K562 (cell line): Measurements from ENCODE around the gene ZSCAN26. TPM values are rescaled to one million over a fixed set of nuclear protein-coding genes. Genes with fewer than 3 reads are reported as not detected.
A peak's percentile ranks its signal among the peaks of the same experiment; 100 is the strongest.

ENCODE experiments used
- DDX20 ChIP-seq: fragments of 450-650 bp; IDR thresholded peaks from 2 replicates; pipeline ENCODE4 v1.6.1; 2016; ENCODE audit warnings: missing genetic modification characterization, low read depth, mild to moderate bottlenecking, missing compliant biosample characterization, moderate library complexity
- GABPA ChIP-seq: fragments of 200-800 bp; sonication (Bioruptor generic); conservative IDR thresholded peaks from 2 replicates; pipeline ENCODE4 v1.6.1; 2016; ENCODE audit warnings: low read depth, missing genetic modification characterization, missing compliant biosample characterization
- GABPB1 ChIP-seq: sonication (generic); formaldehyde crosslinking; IDR thresholded peaks from 2 replicates; pipeline ENCODE4 v1.8.0; 2022; ENCODE audit warnings: mild to moderate bottlenecking, missing genetic modification reagents
- HDAC8 ChIP-seq: fragments of 450-650 bp; IDR thresholded peaks from 2 replicates; pipeline ENCODE4 v1.6.1; 2016; ENCODE audit warnings: mild to moderate bottlenecking, missing genetic modification characterization, moderate library complexity, missing compliant biosample characterization
- HDGF ChIP-seq: fragments of 450-650 bp; IDR thresholded peaks from 2 replicates; pipeline ENCODE4 v1.6.1; 2016
- HMG20B ChIP-seq: fragments of 250-450 bp; sonication (Bioruptor Pico); IDR thresholded peaks from 2 replicates; pipeline ENCODE4 v1.5.0; 2021; ENCODE audit warnings: mild to moderate bottlenecking
- MLLT1 ChIP-seq, 2 experiments: fragments of 450-650 bp; IDR thresholded peaks; 2 replicates each; pipeline ENCODE4 v1.6.1; 2016
- MTA1 ChIP-seq: fragments of 450-650 bp; IDR thresholded peaks from 2 replicates; pipeline ENCODE4 v1.6.1; 2017; ENCODE audit warnings: borderline replicate concordance
- NCOA1 ChIP-seq: fragments of 450-650 bp; IDR thresholded peaks from 2 replicates; pipeline ENCODE4 v1.6.1; 2016; ENCODE audit warnings: low read depth
- NFATC3 ChIP-seq: fragments of 450-650 bp; IDR thresholded peaks from 2 replicates; pipeline ENCODE4 v1.6.1; 2017; ENCODE audit warnings: mild to moderate bottlenecking
- NR2F6 ChIP-seq: fragments of 450-650 bp; formaldehyde crosslinking; IDR thresholded peaks from 2 replicates; pipeline ENCODE4 v1.4.0; 2020; ENCODE audit warnings: mild to moderate bottlenecking
- SNIP1 ChIP-seq: fragments of 450-650 bp; IDR thresholded peaks from 2 replicates; pipeline ENCODE4 v1.7.1; 2017; ENCODE audit warnings: low read depth, mild to moderate bottlenecking
- SPI1 ChIP-seq: IDR thresholded peaks from 2 replicates; pipeline ENCODE4 v1.6.1; 2011; ENCODE audit warnings: low read depth, low read length, control low read depth, borderline replicate concordance
- ZBTB11 ChIP-seq, 3 experiments: fragments of 200-800 bp in 1 of 3; fragments of 250-450 bp in 1 of 3; fragments of 450-650 bp in 1 of 3; sonication (Bioruptor Pico) in 1 of 3; sonication (Bioruptor generic) in 1 of 3; formaldehyde crosslinking in 1 of 3; IDR thresholded peaks; 2 replicates each; pipeline versions ENCODE4 v1.6.1 to v1.8.0; 2016 to 2022; ENCODE audit warnings: mild to moderate bottlenecking in 2 of 3, missing genetic modification characterization in 2 of 3, missing compliant biosample characterization in 1 of 3, moderate library complexity in 1 of 3
- ZNF140 ChIP-seq: fragments of 250-450 bp; sonication (Bioruptor Pico); IDR thresholded peaks from 2 replicates; pipeline ENCODE4 v1.8.0; 2021; ENCODE audit warnings: moderate library complexity, mild to moderate bottlenecking, inconsistent platforms
- ZNF644 ChIP-seq: fragments of 200-800 bp; sonication (Bioruptor generic); IDR thresholded peaks from 2 replicates; pipeline ENCODE4 v1.6.1; 2016; ENCODE audit warnings: low read depth, missing genetic modification characterization, missing compliant biosample characterization
- ZNF740 ChIP-seq, 3 experiments: fragments of 200-800 bp in 1 of 3; sonication (Bioruptor generic) in 1 of 3; sonication (generic) in 1 of 3; formaldehyde crosslinking in 1 of 3; IDR thresholded peaks; 2 replicates each; pipeline versions ENCODE4 v1.6.1 to v1.8.0; 2016 to 2022; ENCODE audit warnings: mild to moderate bottlenecking in 2 of 3, missing compliant biosample characterization in 2 of 3, missing genetic modification characterization in 2 of 3, missing genetic modification reagents in 1 of 3
- polyA plus RNA-seq, 8 experiments: library from polyadenylated mRNA; depleted of rRNA in 4 of 8; stranded (reverse) in 5 of 8; unstranded in 3 of 8; fragments of >200 nt; fragmentation: Nextera tagmentation in 2 of 8; fragmentation: Illumina TruSeq in 1 of 8; extraction: Ambion mirVana in 2 of 8; extraction: Trizol in 1 of 8; gene quantifications; 2 replicates each; pipeline versions ENCODE4 v1.2.1 to v1.2.3, GENCODE V29; 2011 to 2014; ENCODE audit warnings: inconsistent platforms in 1 of 8, missing spikeins in 1 of 8
- total RNA-seq, 7 experiments: library from RNA; depleted of rRNA in 6 of 7; stranded (reverse); fragments of >200 nt in 6 of 7; fragmentation: Illumina TruSeq in 2 of 7; extraction: Trizol in 2 of 7; gene quantifications; 2 replicates each; pipeline versions ENCODE4 v1.2.1 to v1.2.3, GENCODE V29; 2011 to 2021; ENCODE audit warnings: low replicate concordance in 1 of 7
- TF ChIP-seq, protein P1 (sequence below): fragments of 450-650 bp; IDR thresholded peaks from 2 replicates; pipeline ENCODE4 v1.6.1; 2016; ENCODE audit warnings: borderline replicate concordance

Gene ZSCAN26
- total and polyA plus RNA-seq, 9 of the 15 experiments (the other 6 are each of a cell fraction or from before 2014, with no cell fraction given), result 5.9 to 14.2 (median 10.5) TPM

- TF ChIP-seq ZNF740 (CRISPR knock-in tag; IDR thresholded peaks at IDR 0.05), result no peak
- 0 out of 4 replicates have a peak, but pooled peaks of 1 of the 2 experiments have one; percentile 40 for TF ChIP-seq ZNF740 (tag; IDR thresholded peaks at IDR 0.05)
- TF ChIP-seq, protein P1, sequence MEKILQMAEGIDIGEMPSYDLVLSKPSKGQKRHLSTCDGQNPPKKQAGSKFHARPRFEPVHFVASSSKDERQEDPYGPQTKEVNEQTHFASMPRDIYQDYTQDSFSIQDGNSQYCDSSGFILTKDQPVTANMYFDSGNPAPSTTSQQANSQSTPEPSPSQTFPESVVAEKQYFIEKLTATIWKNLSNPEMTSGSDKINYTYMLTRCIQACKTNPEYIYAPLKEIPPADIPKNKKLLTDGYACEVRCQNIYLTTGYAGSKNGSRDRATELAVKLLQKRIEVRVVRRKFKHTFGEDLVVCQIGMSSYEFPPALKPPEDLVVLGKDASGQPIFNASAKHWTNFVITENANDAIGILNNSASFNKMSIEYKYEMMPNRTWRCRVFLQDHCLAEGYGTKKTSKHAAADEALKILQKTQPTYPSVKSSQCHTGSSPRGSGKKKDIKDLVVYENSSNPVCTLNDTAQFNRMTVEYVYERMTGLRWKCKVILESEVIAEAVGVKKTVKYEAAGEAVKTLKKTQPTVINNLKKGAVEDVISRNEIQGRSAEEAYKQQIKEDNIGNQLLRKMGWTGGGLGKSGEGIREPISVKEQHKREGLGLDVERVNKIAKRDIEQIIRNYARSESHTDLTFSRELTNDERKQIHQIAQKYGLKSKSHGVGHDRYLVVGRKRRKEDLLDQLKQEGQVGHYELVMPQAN, result no peak
- 0 out of 2 replicates have a peak, but pooled peaks have one; percentile 63 for TF ChIP-seq GABPA
- peak; percentile 32; the same call in 1 of the 2 replicates for TF ChIP-seq NFATC3
- TF ChIP-seq SPI1, result peak; percentile 71; the same call in 1 of the 2 replicates
- no peak for TF ChIP-seq NR2F6
- TF ChIP-seq ZNF644 (tag), result peak; percentile 50
- TF ChIP-seq MTA1, result 0 out of 2 replicates have a peak, but pooled peaks have one; percentile 41
- peak; percentile 52; the same call in 1 of the 2 replicates for TF ChIP-seq SNIP1
- no peak for TF ChIP-seq GABPB1 (CRISPR knock-in tag)
- TF ChIP-seq ZNF140 (CRISPR knock-in tag), result peak; percentile 49; the same call in 1 of the 2 replicates
- TF ChIP-seq ZBTB11 (CRISPR knock-in tag; IDR thresholded peaks at IDR 0.05), result 0 out of 6 replicates have a peak, but pooled peaks of 1 of the 3 experiments have one; percentile 29
- TF ChIP-seq HMG20B (CRISPR knock-in tag), result no peak
- no peak for TF ChIP-seq HDAC8 (tag)
- peak in 1 of 2 experiments; percentile 37; a peak in 1 of 4 replicates for TF ChIP-seq MLLT1 (IDR thresholded peaks at IDR 0.05)
- TF ChIP-seq DDX20 (tag), result 0 out of 2 replicates have a peak, but pooled peaks have one; percentile 25
- peak; percentile 14; the same call in 1 of the 2 replicates for TF ChIP-seq HDGF
- no peak for TF ChIP-seq NCOA1
Measured at GRCh38 chr6:28224131-28225055, 42.5 kb upstream of the ZSCAN26 start (continued).
